Karpas-422 (cell line): ENCODE data around the gene LIMS2. TPM values are rescaled to one million over a fixed set of nuclear protein-coding genes. Genes with fewer than 3 reads are reported as not detected.

ENCODE experiments used
- DNase-seq: peaks from one replicate; pipeline ENCODE4 v3.0.0-alpha.2; 2015
- H2AFZ ChIP-seq: fragments of 200-600 bp; sonication (generic); 2 replicates; pipeline ENCODE4 v1.6.1; 2014; ENCODE audit warnings: antibody characterized with exemption, low read length, mixed read lengths
- H3K27ac ChIP-seq: fragments of 200-600 bp; sonication (generic); 2 replicates; pipeline ENCODE4 v1.5.1; 2014; ENCODE audit warnings: mild to moderate bottlenecking, low read length, moderate library complexity
- H3K27me3 ChIP-seq: fragments of 200-600 bp; sonication (generic); 2 replicates; pipeline ENCODE4 v1.6.1; 2014; ENCODE audit warnings: low read length, mixed read lengths
- H3K36me3 ChIP-seq: fragments of 200-600 bp; sonication (generic); 2 replicates; pipeline ENCODE4 v1.6.1; 2014; ENCODE audit warnings: low read length, mixed read lengths; ENCODE audit not compliant: insufficient read depth
- H3K4me1 ChIP-seq: fragments of 200-600 bp; sonication (generic); 2 replicates; pipeline ENCODE4 v1.6.1; 2014; ENCODE audit warnings: mild to moderate bottlenecking, low read length, mixed read lengths
- H3K4me2 ChIP-seq: fragments of 200-600 bp; sonication (generic); 2 replicates; pipeline ENCODE4 v1.6.1; 2014; ENCODE audit warnings: low read length, low read depth, mild to moderate bottlenecking; ENCODE audit not compliant: poor library complexity, severe bottlenecking
- H3K4me3 ChIP-seq: fragments of 200-600 bp; sonication (generic); 2 replicates; pipeline ENCODE4 v1.5.1; 2014; ENCODE audit warnings: mild to moderate bottlenecking, antibody characterized with exemption, low read length, mixed read lengths
- H3K79me2 ChIP-seq: fragments of 200-600 bp; sonication (generic); 2 replicates; pipeline ENCODE4 v1.6.1; 2014; ENCODE audit warnings: mild to moderate bottlenecking, low read length, mixed read lengths
- H3K9ac ChIP-seq: fragments of 200-600 bp; sonication (generic); 2 replicates; pipeline ENCODE4 v1.6.0; 2014; ENCODE audit warnings: low read length
- H3K9me2 ChIP-seq: fragments of 200-600 bp; sonication (generic), shearing (Covaris generic); replicated peaks from 2 replicates; pipeline ENCODE4 v1.6.0; 2014; ENCODE audit warnings: mild to moderate bottlenecking, low read length, moderate library complexity; ENCODE audit not compliant: insufficient read depth
- H3K9me3 ChIP-seq: fragments of 300-700, 200-600 bp; sonication (generic); 2 replicates; pipeline ENCODE4 v1.6.1; 2014; ENCODE audit warnings: low read length, mixed read lengths
- H4K20me1 ChIP-seq: fragments of 200-600 bp; sonication (generic); 2 replicates; pipeline ENCODE4 v1.6.1; 2014; ENCODE audit warnings: mild to moderate bottlenecking, antibody characterized with exemption, low read length, low read depth; ENCODE audit not compliant: insufficient read depth
- total RNA-seq: library from RNA; depleted of rRNA; stranded (reverse); fragments of >200 nt; shearing (Covaris generic); gene quantifications from 2 replicates; pipeline ENCODE4 v1.2.3, GENCODE V29; 2014; ENCODE audit warnings: low replicate concordance

LIMS2 gene
- total RNA-seq, 1 experiment from 2014 or later = 0.56 TPM

DNA sequence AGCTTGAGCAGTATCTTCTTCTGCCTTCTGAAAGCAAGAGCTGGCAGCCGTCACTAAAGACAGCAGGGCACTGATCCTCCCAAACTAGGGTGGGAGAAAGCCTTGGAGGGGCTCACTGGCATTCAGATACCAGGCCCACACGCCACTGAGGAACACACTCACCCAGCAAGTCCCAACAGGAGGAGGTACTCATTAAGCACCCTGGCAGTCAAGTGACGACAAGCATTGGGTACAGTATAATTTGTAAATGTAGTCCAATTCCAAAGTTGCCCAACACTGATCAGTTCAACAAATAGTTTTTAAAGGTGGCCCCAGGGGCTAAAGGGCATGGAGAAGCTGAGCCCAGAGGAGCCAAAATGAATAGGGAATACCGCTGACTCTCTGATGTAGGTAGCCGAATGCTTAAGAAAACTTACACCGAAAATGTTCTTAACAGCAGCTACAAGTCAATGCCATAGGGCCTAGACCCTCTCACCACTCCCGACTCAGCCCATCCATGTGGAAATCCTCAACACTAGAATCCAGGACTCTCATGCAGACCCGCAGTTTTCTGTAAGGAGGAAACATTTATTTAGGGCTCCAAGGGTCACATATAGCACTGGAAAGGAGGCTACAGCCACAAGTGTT, 9.9 kb downstream of the LIMS2 start:
- H3K36me3 ChIP-seq = no peaks in the 10 kb centered on the region
- no peaks in the 10 kb centered on the region for H4K20me1 ChIP-seq
- H3K9ac ChIP-seq = no peak overlapping the region
- no peaks in the 10 kb centered on the region for H3K9me3 ChIP-seq
- H3K4me3 ChIP-seq = no peak overlapping the region
- H3K9me2 ChIP-seq = no peaks in the 10 kb centered on the region
- H2AFZ ChIP-seq = no peak overlapping the region
- no peaks in the 10 kb centered on the region for H3K4me1 ChIP-seq
- no peaks in the 10 kb centered on the region for H3K79me2 ChIP-seq
- no peak overlapping the region for H3K4me2 ChIP-seq
- DNase-seq = no peak
- no peak overlapping the region for H3K27ac ChIP-seq
- 0 out of 2 replicates have a peak, but pooled peaks cover 4% of the 10 kb centered on the region for H3K27me3 ChIP-seq

DNA sequence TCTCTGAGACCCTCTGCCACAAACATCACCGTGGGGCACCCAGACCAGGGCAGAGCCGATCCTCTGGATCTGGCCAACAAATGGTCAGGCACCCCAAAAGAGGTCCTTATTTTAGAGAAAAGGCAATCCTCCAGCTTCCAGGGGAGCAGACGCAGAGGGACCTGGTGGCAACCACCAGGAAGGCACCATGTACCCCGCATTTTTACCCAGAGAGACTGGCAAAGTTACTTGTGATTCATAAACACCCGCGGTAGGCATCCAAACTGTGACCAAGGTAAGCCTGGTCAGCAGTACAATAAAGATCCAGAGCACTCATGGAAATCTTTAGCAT, 10.5 kb downstream of the LIMS2 start:
- no peak for DNase-seq
- Histone ChIP-seq H3K4me1 (no peaks in the 10 kb centered on the region), H3K4me3 (no peak overlapping the region), H2AFZ (no peak overlapping the region), H3K9me2 (no peaks in the 10 kb centered on the region), H3K9ac (no peak overlapping the region), H3K9me3 (no peaks in the 10 kb centered on the region), H3K27me3 (0 out of 2 replicates have a peak, but pooled peaks cover 1% of the 10 kb centered on the region), H3K36me3 (no peaks in the 10 kb centered on the region), H4K20me1 (no peaks in the 10 kb centered on the region), H3K4me2 (no peak overlapping the region), H3K27ac (no peak overlapping the region), H3K79me2 (no peaks in the 10 kb centered on the region)

DNA sequence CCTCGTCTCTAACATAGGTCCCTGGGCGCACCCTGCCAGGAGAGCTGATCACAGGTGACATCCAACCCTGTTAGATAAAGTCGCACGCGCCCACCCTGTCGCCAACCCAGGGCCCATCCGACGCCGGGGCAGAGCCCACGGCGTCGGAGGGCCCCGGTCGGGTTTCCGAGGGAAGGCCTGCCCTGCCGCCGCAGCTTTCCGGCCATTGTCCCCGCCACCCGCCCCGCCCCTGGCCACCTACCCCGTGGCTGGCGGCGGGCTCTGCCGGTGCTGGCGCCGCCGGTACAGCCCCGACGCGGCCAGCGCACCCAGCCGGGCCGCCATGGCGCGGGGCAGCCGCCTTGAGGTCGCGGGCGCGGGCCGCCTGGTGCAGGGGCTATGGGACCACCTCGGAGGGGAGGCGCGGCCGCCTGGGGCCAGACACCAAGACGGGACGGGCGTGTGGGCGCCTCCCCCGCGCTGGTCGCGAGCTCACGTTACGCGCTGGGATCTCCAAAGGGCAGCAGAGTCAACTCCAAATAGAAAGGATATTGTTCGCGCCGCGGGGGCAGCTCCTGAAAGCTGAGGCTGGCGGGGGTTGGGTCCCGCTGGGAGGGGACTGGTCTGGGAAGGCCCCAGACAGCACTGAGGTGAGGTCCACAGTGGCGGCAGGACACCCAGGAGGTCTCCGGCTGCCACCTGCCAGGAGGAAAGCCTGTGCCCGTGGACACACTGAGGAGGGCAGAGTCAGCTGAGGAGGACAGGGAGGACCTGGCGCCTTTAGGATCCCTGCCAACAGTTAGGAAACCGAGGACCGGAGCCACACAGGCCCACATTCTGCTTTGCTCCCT, 11.1 kb downstream of the LIMS2 start:
- H2AFZ ChIP-seq = no peak overlapping the region
- no peak for DNase-seq
- H3K4me2 ChIP-seq = no peak overlapping the region
- H3K79me2 ChIP-seq = no peaks in the 10 kb centered on the region
- H3K4me3 ChIP-seq = no peak overlapping the region
- H3K27me3 ChIP-seq = no peaks in the 10 kb centered on the region
- H3K9ac ChIP-seq = no peak overlapping the region
- H3K27ac ChIP-seq = no peak overlapping the region
- H3K9me2 ChIP-seq = no peaks in the 10 kb centered on the region
- H3K4me1 ChIP-seq = no peaks in the 10 kb centered on the region
- no peaks in the 10 kb centered on the region for H3K36me3 ChIP-seq
- no peaks in the 10 kb centered on the region for H3K9me3 ChIP-seq
- no peaks in the 10 kb centered on the region for H4K20me1 ChIP-seq

DNA sequence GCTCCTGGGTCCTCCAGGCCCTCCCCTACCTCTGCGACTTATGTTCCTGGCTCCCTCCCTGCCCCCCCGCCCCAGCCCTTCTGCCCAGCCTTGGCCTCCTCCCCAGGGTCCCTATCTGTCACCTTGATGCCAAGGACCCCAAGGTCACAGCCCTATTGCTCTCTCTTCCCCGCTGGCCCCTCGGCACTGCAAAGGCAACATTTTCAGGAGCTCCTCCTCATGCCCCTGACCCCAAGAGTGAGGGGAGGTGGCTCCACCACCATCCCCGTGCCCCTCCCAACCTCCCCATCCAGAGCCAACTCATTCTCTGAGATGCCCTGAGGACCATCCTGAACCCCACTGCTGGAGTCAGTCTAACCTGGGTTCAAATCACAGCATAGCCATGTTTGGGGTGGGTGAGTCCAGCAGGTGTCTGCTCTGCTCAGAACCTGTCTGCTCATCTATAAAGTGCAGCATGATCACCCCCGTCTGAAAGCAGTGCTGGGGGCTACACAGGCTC, 11.7 kb downstream of the LIMS2 start:
- Histone ChIP-seq H3K4me1 (no peaks in the 10 kb centered on the region), H3K27ac (no peak overlapping the region), H3K9me3 (no peaks in the 10 kb centered on the region), H2AFZ (no peak overlapping the region), H3K4me3 (no peak overlapping the region), H4K20me1 (no peaks in the 10 kb centered on the region), H3K9me2 (no peaks in the 10 kb centered on the region), H3K36me3 (no peaks in the 10 kb centered on the region), H3K9ac (no peak overlapping the region), H3K27me3 (no peaks in the 10 kb centered on the region), H3K4me2 (no peak overlapping the region), H3K79me2 (no peaks in the 10 kb centered on the region)
- DNase-seq = no peak

DNA sequence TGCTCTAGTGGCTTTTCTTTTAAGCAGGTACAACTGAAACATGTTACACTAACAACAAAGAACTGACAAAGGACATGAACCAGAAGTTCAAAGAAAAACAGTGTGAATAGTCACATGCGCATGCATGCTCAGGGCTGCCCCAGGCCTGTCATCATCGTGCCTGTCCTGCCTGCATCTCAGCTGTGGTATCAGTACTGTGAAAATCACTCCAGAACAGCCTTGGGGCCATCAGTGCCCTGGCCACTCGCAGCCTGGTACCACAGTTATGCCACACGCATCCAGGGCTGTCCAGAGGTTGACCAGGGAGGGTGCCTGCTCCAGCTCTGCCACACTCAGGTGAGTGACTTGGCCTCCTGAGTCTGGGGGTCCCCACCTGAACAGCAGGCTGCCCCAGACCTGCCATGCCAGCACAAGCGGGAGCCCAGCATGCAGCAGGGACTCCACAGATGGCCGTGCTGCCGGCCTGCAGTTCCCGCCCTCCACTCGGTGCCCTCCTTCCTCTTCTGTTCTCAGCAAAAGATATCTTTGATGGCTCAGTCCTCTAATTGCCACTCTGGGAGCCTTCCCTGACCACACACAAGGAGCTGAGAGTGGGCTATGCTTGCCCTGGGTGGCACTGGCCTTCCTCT, 12.3 kb downstream of the LIMS2 start:
- Histone ChIP-seq H3K27ac (no peak overlapping the region), H3K79me2 (no peaks in the 10 kb centered on the region), H3K36me3 (no peaks in the 10 kb centered on the region), H3K9me3 (no peaks in the 10 kb centered on the region), H2AFZ (no peak overlapping the region), H3K9ac (no peak overlapping the region), H3K4me1 (no peaks in the 10 kb centered on the region), H4K20me1 (no peaks in the 10 kb centered on the region), H3K27me3 (no peaks in the 10 kb centered on the region), H3K9me2 (no peaks in the 10 kb centered on the region), H3K4me3 (no peak overlapping the region), H3K4me2 (no peak overlapping the region)
- no peak for DNase-seq

- H3K4me2 ChIP-seq = no peak overlapping the region
- no peak overlapping the region for H3K9ac ChIP-seq
- no peaks in the 10 kb centered on the region for H4K20me1 ChIP-seq
- no peaks in the 10 kb centered on the region for H3K9me2 ChIP-seq
- no peaks in the 10 kb centered on the region for H3K4me1 ChIP-seq
- H3K36me3 ChIP-seq = no peaks in the 10 kb centered on the region
- no peaks in the 10 kb centered on the region for H3K79me2 ChIP-seq
- H3K27ac ChIP-seq = no peak overlapping the region
- H3K4me3 ChIP-seq = no peak overlapping the region
- H3K9me3 ChIP-seq = no peaks in the 10 kb centered on the region
- no peaks in the 10 kb centered on the region for H3K27me3 ChIP-seq
- no peak overlapping the region for H2AFZ ChIP-seq
- DNase-seq = no peak
These were observed 13.3 kb downstream of the LIMS2 start for GRCh38 chr2:127661949-127662510.

GRCh38 chr2:127661072-127661649, 14.2 kb downstream of the LIMS2 start:
- DNase-seq = no peak
- no peaks in the 10 kb centered on the region for H3K36me3 ChIP-seq
- no peaks in the 10 kb centered on the region for H3K79me2 ChIP-seq
- no peak overlapping the region for H3K4me3 ChIP-seq
- no peak overlapping the region for H2AFZ ChIP-seq
- H3K27me3 ChIP-seq = no peaks in the 10 kb centered on the region
- no peaks in the 10 kb centered on the region for H4K20me1 ChIP-seq
- no peaks in the 10 kb centered on the region for H3K9me2 ChIP-seq
- H3K4me2 ChIP-seq = no peak overlapping the region
- no peaks in the 10 kb centered on the region for H3K9me3 ChIP-seq
- H3K9ac ChIP-seq = no peak overlapping the region
- no peak overlapping the region for H3K27ac ChIP-seq
- H3K4me1 ChIP-seq = no peaks in the 10 kb centered on the region

DNA sequence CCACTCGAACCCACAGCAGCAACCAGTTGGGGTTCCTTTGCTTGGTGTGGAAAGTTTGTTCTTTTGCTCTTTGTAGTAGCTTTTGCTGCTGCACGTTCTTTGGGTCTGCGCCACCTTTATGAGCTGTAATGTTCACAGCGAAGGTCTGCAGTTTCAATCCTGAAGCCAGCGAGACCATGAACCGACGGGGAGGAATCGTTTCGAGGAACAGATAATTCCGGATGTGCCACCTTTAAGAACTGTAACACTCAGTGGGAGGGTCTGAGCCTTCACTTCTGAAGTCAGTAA, 15.1 kb downstream of the LIMS2 start:
- H3K9ac ChIP-seq = no peak overlapping the region
- no peak overlapping the region for H3K4me3 ChIP-seq
- DNase-seq = no peak
- H3K9me2 ChIP-seq = no peaks in the 10 kb centered on the region
- H3K27ac ChIP-seq = no peak overlapping the region
- no peaks in the 10 kb centered on the region for H4K20me1 ChIP-seq
- no peak overlapping the region for H2AFZ ChIP-seq
- no peaks in the 10 kb centered on the region for H3K79me2 ChIP-seq
- no peaks in the 10 kb centered on the region for H3K9me3 ChIP-seq
- H3K4me2 ChIP-seq = no peak overlapping the region
- no peaks in the 10 kb centered on the region for H3K27me3 ChIP-seq
- no peaks in the 10 kb centered on the region for H3K36me3 ChIP-seq
- H3K4me1 ChIP-seq = no peaks in the 10 kb centered on the region
